HEK293 (cell line): ENCODE data around the gene KLHL40.

Source experiments
- CTCF ChIA-PET: fragments of 350-600 bp; formaldehyde crosslinking; extraction: SDS; loops from one replicate; lab custom pipeline; 2021; ENCODE audit warnings: antibody characterized with exemption; lab: Yijun Ruan, JAX
- POLR2A ChIA-PET: fragments of 300-600 bp; formaldehyde crosslinking; extraction: SDS; loops from one replicate; lab custom pipeline; 2020; ENCODE audit warnings: antibody characterized with exemption, inconsistent platforms; lab: Yijun Ruan, JAX
- H3K27ac ChIP-seq: fragments of 200-500 bp; sonication (Bioruptor generic); 2 replicates; pipeline ENCODE4 v1.5.1; 2014; ENCODE audit warnings: low read depth, low read length, control low read depth, inconsistent platforms; ENCODE audit errors: extremely low read depth
- H3K36me3 ChIP-seq, 2 experiments: fragments of 200-500 bp in 1 of 2; sonication (Bioruptor generic) in 1 of 2; 1 replicate in 1 of 2; 2 replicates in 1 of 2; pipeline ENCODE4 v1.5.1; 2014 to 2017; ENCODE audit warnings: inconsistent platforms in 2 of 2, low read length in 2 of 2; ENCODE audit not compliant: control insufficient read depth in 2 of 2, insufficient read depth in 1 of 2
- H3K4me1 ChIP-seq: fragments of 200-500 bp; sonication (Bioruptor generic); 2 replicates; pipeline ENCODE4 v1.5.1; 2014; ENCODE audit warnings: mild to moderate bottlenecking, low read length, inconsistent platforms; ENCODE audit not compliant: control insufficient read depth, insufficient read depth
- H3K4me3 ChIP-seq: 2 replicates; pipeline ENCODE4 v1.5.1; 2011; ENCODE audit warnings: low read depth, mild to moderate bottlenecking, control low read depth, low read length, moderate library complexity
- H3K9me3 ChIP-seq: fragments of 200-500 bp; sonication (Bioruptor generic); 2 replicates; pipeline ENCODE4 v1.5.1; 2014; ENCODE audit warnings: low read depth, low read length, inconsistent platforms; ENCODE audit not compliant: control insufficient read depth, insufficient read depth
- ATF2 ChIP-seq: fragments of 450-650 bp; formaldehyde crosslinking; IDR thresholded peaks from 2 replicates; pipeline ENCODE4 v1.5.1; 2016; ENCODE audit warnings: missing biosample characterization, missing genetic modification characterization, low read depth
- CTCF ChIP-seq: fragments of 450-650 bp; formaldehyde crosslinking; IDR thresholded peaks from 2 replicates; pipeline ENCODE4 v1.5.1; 2016; ENCODE audit warnings: missing biosample characterization, missing genetic modification characterization
- ELK4 ChIP-seq: IDR thresholded peaks from 2 replicates; pipeline ENCODE4 v1.6.1; 2011; ENCODE audit warnings: mild to moderate bottlenecking, low read depth, low read length, borderline replicate concordance
- GLIS1 ChIP-seq: fragments of 450-650 bp; formaldehyde crosslinking; IDR thresholded peaks from 2 replicates; pipeline ENCODE4 v1.5.1; 2016; ENCODE audit warnings: missing biosample characterization, missing genetic modification characterization
- HIC1 ChIP-seq: fragments of 450-650 bp; formaldehyde crosslinking; IDR thresholded peaks from 2 replicates; pipeline ENCODE4 v1.5.1; 2016; ENCODE audit warnings: missing biosample characterization, missing genetic modification characterization
- HOXD13 ChIP-seq: sonication (generic); formaldehyde crosslinking; IDR thresholded peaks from 2 replicates; pipeline ENCODE4 v1.8.0; 2022; ENCODE audit warnings: missing genetic modification reagents, borderline replicate concordance
- KLF7 ChIP-seq: fragments of 450-650 bp; formaldehyde crosslinking; IDR thresholded peaks from 2 replicates; pipeline ENCODE4 v1.5.1; 2016; ENCODE audit warnings: missing biosample characterization, missing genetic modification characterization, borderline replicate concordance
- SCRT2 ChIP-seq: fragments of 450-650 bp; formaldehyde crosslinking; IDR thresholded peaks from 2 replicates; pipeline ENCODE4 v1.5.1; 2016; ENCODE audit warnings: missing biosample characterization, missing genetic modification characterization
- WT1 ChIP-seq: fragments of 450-650 bp; formaldehyde crosslinking; IDR thresholded peaks from 2 replicates; pipeline ENCODE4 v1.5.1; 2016; ENCODE audit warnings: missing biosample characterization, missing genetic modification characterization
- ZBTB17 ChIP-seq: fragments of 450-650 bp; formaldehyde crosslinking; IDR thresholded peaks from 2 replicates; pipeline ENCODE4 v1.5.1; 2016; ENCODE audit warnings: missing biosample characterization, missing genetic modification characterization
- ZBTB26 ChIP-seq: fragments of 450-650 bp; formaldehyde crosslinking; optimal IDR thresholded peaks from 2 replicates; pipeline ENCODE3; 2016; ENCODE audit warnings: missing biosample characterization, mild to moderate bottlenecking, missing genetic modification characterization
- ZBTB48 ChIP-seq: fragments of 450-650 bp; formaldehyde crosslinking; IDR thresholded peaks from 2 replicates; pipeline ENCODE4 v1.5.1; 2016; ENCODE audit warnings: missing biosample characterization, missing genetic modification characterization
- ZIC2 ChIP-seq: fragments of 450-650 bp; formaldehyde crosslinking; IDR thresholded peaks from 2 replicates; pipeline ENCODE4 v1.5.1; 2016; ENCODE audit warnings: missing biosample characterization, missing genetic modification characterization
- ZNF175 ChIP-seq: fragments of 450-650 bp; formaldehyde crosslinking; IDR thresholded peaks from 2 replicates; pipeline ENCODE4 v1.5.1; 2016; ENCODE audit warnings: missing biosample characterization, missing genetic modification characterization
- ZNF221 ChIP-seq: fragments of 450-650 bp; formaldehyde crosslinking; IDR thresholded peaks from 2 replicates; pipeline ENCODE4 v1.5.1; 2017; ENCODE audit warnings: missing biosample characterization, missing genetic modification characterization, borderline replicate concordance
- ZNF280D ChIP-seq: fragments of 450-650 bp; formaldehyde crosslinking; IDR thresholded peaks from 2 replicates; pipeline ENCODE4 v1.5.1; 2016; ENCODE audit warnings: missing biosample characterization, missing genetic modification characterization
- ZNF366 ChIP-seq: fragments of 450-650 bp; formaldehyde crosslinking; conservative IDR thresholded peaks from 2 replicates; pipeline ENCODE4 v1.5.1; 2016; ENCODE audit warnings: missing biosample characterization, missing genetic modification characterization
- ZNF529 ChIP-seq: fragments of 450-650 bp; formaldehyde crosslinking; IDR thresholded peaks from 2 replicates; pipeline ENCODE4 v1.5.1; 2017; ENCODE audit warnings: missing genetic modification characterization, missing biosample characterization; ENCODE audit not compliant: insufficient replicate concordance
- ZNF600 ChIP-seq: fragments of 450-650 bp; formaldehyde crosslinking; IDR thresholded peaks from 2 replicates; pipeline ENCODE4 v1.5.1; 2016; ENCODE audit warnings: missing biosample characterization, missing genetic modification characterization
- ZNF629 ChIP-seq: fragments of 450-650 bp; formaldehyde crosslinking; IDR thresholded peaks from 2 replicates; pipeline ENCODE4 v1.5.1; 2017; ENCODE audit warnings: missing biosample characterization, missing genetic modification characterization
- ZNF791 ChIP-seq: fragments of 450-650 bp; formaldehyde crosslinking; IDR thresholded peaks from 2 replicates; pipeline ENCODE4 v1.5.1; 2016; ENCODE audit warnings: missing biosample characterization, missing genetic modification characterization
- ZNF792 ChIP-seq: fragments of 450-650 bp; formaldehyde crosslinking; IDR thresholded peaks from 2 replicates; pipeline ENCODE4 v1.5.1; 2016; ENCODE audit warnings: missing biosample characterization, missing genetic modification characterization

The KLHL40 gene

GRCh38 chr3:42667096-42667522 lies 18.2 kb upstream of the KLHL40 start (continued):
- TF ChIP-seq ZNF280D (tag by site-specific recombination) (no peak), CTCF (no peak)

GRCh38 chr3:42667523-42668412 lies 17.6 kb upstream of the KLHL40 start:
- H3K9me3 ChIP-seq: no peaks in the 10 kb centered on the region
- no peak overlapping the region for H3K27ac ChIP-seq
- no peak overlapping the region for H3K4me3 ChIP-seq
- ChIA-PET POLR2A (no interaction called here), CTCF (interaction anchor here (0.7 kb wide), 1 partner anchor 43 kb away, joined by 3 read pairs; no protein-coding TSS in a partner anchor)
- TF ChIP-seq ATF2: no peak
- no peak for TF ChIP-seq SCRT2
- peak; percentile 68 for TF ChIP-seq GLIS1 (tag by site-specific recombination)
- TF ChIP-seq WT1 (tag by site-specific recombination): no peak
- TF ChIP-seq HIC1 (tag by site-specific recombination): no peak
- TF ChIP-seq ZNF791: no peak
- TF ChIP-seq ZIC2 (tag by site-specific recombination): peak; percentile 46
- 0 out of 2 replicates have a peak, but pooled peaks have one; percentile 21 for TF ChIP-seq ZBTB48 (tag by site-specific recombination)
- TF ChIP-seq KLF7 (tag by site-specific recombination): no peak
- TF ChIP-seq ZNF792 (tag by site-specific recombination): no peak
- no peak for TF ChIP-seq ZNF221
- no peak for TF ChIP-seq ZNF175 (tag by site-specific recombination)
- peaks cover 0 to 7% of the 10 kb centered on the region in 2 experiments; a peak in 1 of 3 replicates for H3K36me3 ChIP-seq
- no peaks in the 10 kb centered on the region for H3K4me1 ChIP-seq

- H3K4me3 ChIP-seq: no peak overlapping the region
- CTCF ChIA-PET: no interaction called here
- H3K36me3 ChIP-seq: peaks cover 0 to 5% of the 10 kb centered on the region in 2 experiments; a peak in 1 of 3 replicates
- POLR2A ChIA-PET: no interaction called here
- no peaks in the 10 kb centered on the region for H3K4me1 ChIP-seq
- H3K27ac ChIP-seq: no peak overlapping the region
- H3K9me3 ChIP-seq: no peaks in the 10 kb centered on the region
- TF ChIP-seq ZNF600 (tag by site-specific recombination): no peak
- no peak for TF ChIP-seq ZNF366
- no peak for TF ChIP-seq HOXD13 (CRISPR knock-in tag)
- no peak for TF ChIP-seq ELK4
- no peak for TF ChIP-seq ZBTB26
- TF ChIP-seq ZNF529: no peak
- TF ChIP-seq ZNF629 (tag by site-specific recombination): no peak
- no peak for TF ChIP-seq ZBTB17 (tag by site-specific recombination)
Observed at GRCh38 chr3:42668413-42668760, 16.9 kb upstream of the KLHL40 start.
